Left colon (tissue), 2 donors: ENCODE data around the gene COL6A2. TPM values are rescaled to one million over a fixed set of nuclear protein-coding genes. Genes with fewer than 3 reads are reported as not detected.
"Not testable (repeated sequence)": the region's sequence is repeated elsewhere in the genome, so short reads cannot be mapped to it uniquely, and the experiment has no call there.

Experiments used
- ATAC-seq: fragments of 200-7000 bp; cut with Tn5 transposase; one replicate; pipeline ENCODE4 v1.9.1; 2020; ENCODE audit warnings: mild to moderate bottlenecking, moderate library complexity
- DNase-seq, 2 donors: peaks; one replicate each; pipeline ENCODE4 v3.0.0-alpha.2; 2020
- intact Hi-C, 2 donors: fragments of 100-400 bp; cut with DNase I in 1 of 2; cut with micrococcal nuclease in 1 of 2; formaldehyde crosslinking; loops; one replicate each; pipeline versions ENCODE4 v1.11.2 to v1.14.0; 2022; cut with DNase I, micrococcal nuclease
- total RNA-seq, 2 donors: library from RNA; stranded (reverse); fragmentation: NEBNext Ultra II Directional; extraction: Animal tissue kit (Norgen Biotek cat#: 25700); gene quantifications; one replicate each; pipeline ENCODE4 v1.2.1, GENCODE V29; 2021
- donor health status: DM: no; HTN: no; CAD: no.
- donor health status: DM: yes; HTN: yes; CAD: no.

The COL6A2 gene
- total RNA-seq, 2 donors from 2014 or later, result 65.5 to 193 TPM

GRCh38 chr21:46170436-46171193 is 72.7 kb downstream of the COL6A2 start:
- ATAC-seq, intact Hi-C loops, DNase-seq: not testable (repeated sequence)

- intact Hi-C loops, result no loop called here
- ATAC-seq (no peak), DNase-seq (no peak)
Observed at GRCh38 chr21:46171585-46171984, 73.7 kb downstream of the COL6A2 start.

- DNase-seq (no peak), ATAC-seq (no peak)
- intact Hi-C loops, result no loop called here
Observed at GRCh38 chr21:46171996-46172862, 74.3 kb downstream of the COL6A2 start.

GRCh38 chr21:46172863-46173528 is 75.1 kb downstream of the COL6A2 start:
- intact Hi-C loops, result no loop called here
- ATAC-seq (no peak), DNase-seq (no peak)

GRCh38 chr21:46173573-46173972 is 75.7 kb downstream of the COL6A2 start:
- intact Hi-C loops, result no loop called here
- ATAC-seq, result no peak
- DNase-seq, result no peak

- intact Hi-C loops, DNase-seq, ATAC-seq: not testable (repeated sequence)
Observed at GRCh38 chr21:46176443-46177129, 78.7 kb downstream of the COL6A2 start.

- intact Hi-C loops, result no loop called here
- no peak for ATAC-seq
- no peak for DNase-seq
Observed at GRCh38 chr21:46178961-46179360, 81.0 kb downstream of the COL6A2 start.

Other genes with a start within 250 kb of the COL6A2 start
- 100 to 1,000 TPM in 1 of 2 donors, 10 to 100 TPM in 1; 32.2 to 111 TPM for gene COL6A1, start 116.3 kb upstream of the COL6A2 start, total RNA-seq
- under 1 TPM; 0.22 to 0.52 TPM for gene FTCD, start 57.5 kb downstream of the COL6A2 start, total RNA-seq
- 1 to 10 TPM; 5.9 to 8.0 TPM for gene SPATC1L, start 86.3 kb downstream of the COL6A2 start, total RNA-seq
- 100 to 1,000 TPM in 1 of 2 donors, 10 to 100 TPM in 1; 65.6 to 140 TPM for gene LSS, start 130.7 kb downstream of the COL6A2 start, total RNA-seq
- 10 to 100 TPM; 90.6 to 94.3 TPM for gene MCM3AP, start 187.5 kb downstream of the COL6A2 start, total RNA-seq
- 10 to 100 TPM; 19.6 to 25.7 TPM for gene YBEY, start 188.2 kb downstream of the COL6A2 start, total RNA-seq
- 1 to 10 TPM; 4.6 to 9.8 TPM for gene C21orf58, start 225.8 kb downstream of the COL6A2 start, total RNA-seq
- gene PCNT, start 226.0 kb downstream of the COL6A2 start, total RNA-seq, result 10 to 100 TPM; 17.6 to 28.8 TPM